ENCODE measurements around the gene ANKRD28. TPM values are rescaled to one million over a fixed set of nuclear protein-coding genes. Genes with fewer than 3 reads are reported as not detected.
A peak's percentile ranks its signal among the peaks of the same experiment; 100 is the strongest.

Gene ANKRD28
- polyA plus RNA-seq, 1 of the 3 experiments (the other 2 are of a cell fraction) = 74.8 TPM

DNA sequence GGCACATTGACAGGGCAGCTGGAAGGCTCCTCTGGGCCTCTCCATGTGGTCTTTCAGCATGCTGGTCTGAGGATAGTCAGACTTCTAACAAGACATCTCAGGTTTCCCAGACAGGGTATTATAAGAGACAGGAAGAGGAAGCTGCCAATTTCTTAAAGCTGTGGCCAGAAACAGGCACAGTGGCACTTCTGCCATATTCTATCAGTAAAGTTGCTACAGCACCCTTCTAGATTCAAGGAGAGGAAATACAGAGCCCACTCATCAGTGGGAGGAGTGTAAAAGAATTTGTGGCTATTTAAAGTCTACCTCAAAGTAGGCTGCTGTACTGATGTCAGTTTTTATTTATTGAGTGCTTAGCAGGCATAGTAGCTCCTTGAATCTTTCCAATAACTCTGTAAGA, 140.8 kb downstream of the ANKRD28 start (continued):
- TF ChIP-seq, protein P1, sequence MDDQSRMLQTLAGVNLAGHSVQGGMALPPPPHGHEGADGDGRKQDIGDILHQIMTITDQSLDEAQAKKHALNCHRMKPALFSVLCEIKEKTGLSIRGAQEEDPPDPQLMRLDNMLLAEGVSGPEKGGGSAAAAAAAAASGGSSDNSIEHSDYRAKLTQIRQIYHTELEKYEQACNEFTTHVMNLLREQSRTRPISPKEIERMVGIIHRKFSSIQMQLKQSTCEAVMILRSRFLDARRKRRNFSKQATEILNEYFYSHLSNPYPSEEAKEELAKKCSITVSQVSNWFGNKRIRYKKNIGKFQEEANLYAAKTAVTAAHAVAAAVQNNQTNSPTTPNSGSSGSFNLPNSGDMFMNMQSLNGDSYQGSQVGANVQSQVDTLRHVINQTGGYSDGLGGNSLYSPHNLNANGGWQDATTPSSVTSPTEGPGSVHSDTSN (IDR thresholded peaks at IDR 0.05) = no peak
- no peak for TF ChIP-seq RAD21 (IDR thresholded peaks at IDR 0.05; ENCODE audit: low read length)
- TF ChIP-seq SIN3A (IDR thresholded peaks at IDR 0.05; ENCODE audit: borderline replicate concordance, low read depth, low read length) = no peak
- TF ChIP-seq TEAD4 (IDR thresholded peaks at IDR 0.05; ENCODE audit: borderline replicate concordance, insufficient read depth) = no peak
- TF ChIP-seq, protein P2, sequence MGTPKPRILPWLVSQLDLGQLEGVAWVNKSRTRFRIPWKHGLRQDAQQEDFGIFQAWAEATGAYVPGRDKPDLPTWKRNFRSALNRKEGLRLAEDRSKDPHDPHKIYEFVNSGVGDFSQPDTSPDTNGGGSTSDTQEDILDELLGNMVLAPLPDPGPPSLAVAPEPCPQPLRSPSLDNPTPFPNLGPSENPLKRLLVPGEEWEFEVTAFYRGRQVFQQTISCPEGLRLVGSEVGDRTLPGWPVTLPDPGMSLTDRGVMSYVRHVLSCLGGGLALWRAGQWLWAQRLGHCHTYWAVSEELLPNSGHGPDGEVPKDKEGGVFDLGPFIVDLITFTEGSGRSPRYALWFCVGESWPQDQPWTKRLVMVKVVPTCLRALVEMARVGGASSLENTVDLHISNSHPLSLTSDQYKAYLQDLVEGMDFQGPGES (IDR thresholded peaks at IDR 0.05; ENCODE audit: low read depth, low read length) = no peak

DNA sequence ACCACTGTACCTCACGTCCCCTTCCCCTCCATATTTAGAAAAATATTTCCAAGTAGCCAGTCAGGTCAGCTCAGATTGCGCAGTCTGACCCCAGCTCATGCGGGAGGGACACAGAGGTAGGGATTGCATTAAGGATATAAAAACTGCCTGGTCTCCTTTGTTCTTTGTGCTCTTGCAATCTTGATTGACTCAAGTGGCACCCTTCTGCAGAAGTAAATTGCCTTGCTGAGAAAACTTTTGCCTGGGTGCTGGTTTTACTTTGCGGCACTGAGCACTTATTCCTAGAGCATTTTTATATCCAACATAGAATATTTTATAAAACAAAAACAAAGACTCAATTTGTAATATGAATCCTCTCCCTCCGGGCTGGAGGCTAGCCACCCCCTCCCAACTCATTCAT, 141.4 kb downstream of the ANKRD28 start:
- H3K79me2 ChIP-seq (ENCODE audit: insufficient read depth) = no peaks in the 10 kb centered on the region
- POLR2A ChIA-PET = no interaction called here
- no peaks in the 10 kb centered on the region for H3K36me3 ChIP-seq (replicated peaks in 1 of 2; ENCODE audit: control insufficient read depth in 1 of 2, insufficient read depth in 2 of 2, low read length in 1 of 2)
- TF ChIP-seq GATA2 (CRISPR knock-in tag; IDR thresholded peaks at IDR 0.05) (no peak), MXI1 (IDR thresholded peaks at IDR 0.05; ENCODE audit: low read depth, low read length) (no peak), RCOR1 (IDR thresholded peaks at IDR 0.05; ENCODE audit: low read length) (no peak), SMC3 (IDR thresholded peaks at IDR 0.05; ENCODE audit: low read depth, low read length) (no peak), FOSL2 (IDR thresholded peaks at IDR 0.05; ENCODE audit: borderline replicate concordance, low read depth) (no peak)
- TF ChIP-seq, protein P3, sequence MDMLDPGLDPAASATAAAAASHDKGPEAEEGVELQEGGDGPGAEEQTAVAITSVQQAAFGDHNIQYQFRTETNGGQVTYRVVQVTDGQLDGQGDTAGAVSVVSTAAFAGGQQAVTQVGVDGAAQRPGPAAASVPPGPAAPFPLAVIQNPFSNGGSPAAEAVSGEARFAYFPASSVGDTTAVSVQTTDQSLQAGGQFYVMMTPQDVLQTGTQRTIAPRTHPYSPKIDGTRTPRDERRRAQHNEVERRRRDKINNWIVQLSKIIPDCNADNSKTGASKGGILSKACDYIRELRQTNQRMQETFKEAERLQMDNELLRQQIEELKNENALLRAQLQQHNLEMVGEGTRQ (IDR thresholded peaks at IDR 0.05; ENCODE audit: borderline replicate concordance, low read depth, low read length) = no peak
- TF ChIP-seq, protein P2 (IDR thresholded peaks at IDR 0.05; ENCODE audit: low read depth, low read length) = no peak
- TF ChIP-seq, protein P4, sequence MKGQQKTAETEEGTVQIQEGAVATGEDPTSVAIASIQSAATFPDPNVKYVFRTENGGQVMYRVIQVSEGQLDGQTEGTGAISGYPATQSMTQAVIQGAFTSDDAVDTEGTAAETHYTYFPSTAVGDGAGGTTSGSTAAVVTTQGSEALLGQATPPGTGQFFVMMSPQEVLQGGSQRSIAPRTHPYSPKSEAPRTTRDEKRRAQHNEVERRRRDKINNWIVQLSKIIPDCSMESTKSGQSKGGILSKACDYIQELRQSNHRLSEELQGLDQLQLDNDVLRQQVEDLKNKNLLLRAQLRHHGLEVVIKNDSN (IDR thresholded peaks at IDR 0.05; ENCODE audit: borderline replicate concordance, low read depth) = 0 out of 2 replicates have a peak, but pooled peaks have one; percentile 14
- H3K4me2 ChIP-seq = no peak overlapping the region
- CTCF ChIA-PET = interaction anchor here (1.8 kb wide), 1 partner anchor 22 kb away, joined by 5 read pairs; no protein-coding TSS in a partner anchor
- no peaks in the 10 kb centered on the region for H3K9me2 ChIP-seq
- H3K27me3 ChIP-seq (ENCODE audit: insufficient read depth) = no peaks in the 10 kb centered on the region
- no peaks in the 10 kb centered on the region for H3K4me1 ChIP-seq (ENCODE audit: control insufficient read depth in 1 of 2, insufficient read depth in 2 of 2, low read depth in 1 of 2, low read length in 1 of 2)
- peaks cover 8% of the 10 kb centered on the region for H3F3A ChIP-seq (replicated peaks; ENCODE audit: insufficient read depth)
- no peaks in the 10 kb centered on the region for H4K20me1 ChIP-seq (ENCODE audit: insufficient read depth)
- no peak overlapping the region for H3K27ac ChIP-seq (ENCODE audit: low read depth in 2 of 2, low read length in 1 of 2)
- H3K4me3 ChIP-seq (ENCODE audit: low read depth in 2 of 2, low read length in 1 of 2) = no peak overlapping the region
- WGBS (ENCODE audit: low lambda C conversion rate) = 76% methylated on average over 5 of the region's 5 CpGs
- no peaks in the 10 kb centered on the region; the same call in 1 of the 2 replicates for H3K9me3 ChIP-seq
- H2AFZ ChIP-seq (ENCODE audit: low read depth) = no peak overlapping the region
- no peak for DNase-seq
- H3K9ac ChIP-seq = no peak overlapping the region

Measured in SK-N-SH (cell line).